Kidney (tissue), 14 donors: Measurements from ENCODE around the gene TMEM45B. TPM values are rescaled to one million over a fixed set of nuclear protein-coding genes. Genes with fewer than 3 reads are reported as not detected.
"Not testable (repeated sequence)": the region's sequence is repeated elsewhere in the genome, so short reads cannot be mapped to it uniquely, and the experiment has no call there.

Experiments
- DNase-seq, 5 donors: peaks; one replicate each; pipeline ENCODE4 v3.0.0-alpha.2; 2013 to 2020
- FAIRE-seq: peaks from 2 replicates; lab custom pipeline; 2012; peaks lifted over from hg19 to GRCh38; lab: Jason Lieb, UNC
- H3K27ac ChIP-seq, 2 donors: one replicate each; pipeline ENCODE4 v1.7.0; 2013; ENCODE audit warnings: low read depth in 2 of 2, low read length in 2 of 2, inconsistent platforms in 1 of 2
- H3K27me3 ChIP-seq: one replicate; pipeline ENCODE4 v1.7.1; 2013; ENCODE audit warnings: low read length, inconsistent platforms; ENCODE audit not compliant: control insufficient read depth, insufficient read depth
- H3K36me3 ChIP-seq, 3 donors: one replicate each; pipeline versions ENCODE4 v1.7.0 to v1.7.1; 2013; ENCODE audit warnings: low read length in 3 of 3, control low read depth in 1 of 3, inconsistent platforms in 1 of 3; ENCODE audit not compliant: insufficient read depth in 3 of 3, control insufficient read depth in 2 of 3
- H3K4me1 ChIP-seq, 3 donors: one replicate each; pipeline versions ENCODE4 v1.7.0 to v1.7.1; 2013; ENCODE audit warnings: low read length in 3 of 3, inconsistent platforms in 1 of 3, low read depth in 1 of 3; ENCODE audit not compliant: control insufficient read depth in 2 of 3, insufficient read depth in 2 of 3
- H3K4me3 ChIP-seq, 3 donors: one replicate each; pipeline versions ENCODE4 v1.7.0 to v1.8.1; 2013; ENCODE audit warnings: low read length in 3 of 3, control low read depth in 1 of 3, inconsistent platforms in 1 of 3
- H3K9ac ChIP-seq, 3 donors: one replicate each; pipeline versions ENCODE4 v1.7.0 to v1.7.1; 2013; ENCODE audit warnings: low read length in 3 of 3, control low read depth in 1 of 3, inconsistent platforms in 1 of 3
- H3K9me3 ChIP-seq, 3 donors: one replicate each; pipeline versions ENCODE4 v1.7.0 to v1.7.1; 2013; ENCODE audit warnings: low read length in 3 of 3, control low read depth in 1 of 3, inconsistent platforms in 1 of 3; ENCODE audit not compliant: control insufficient read depth in 2 of 3, insufficient read depth in 1 of 3
- CTCF ChIP-seq: IDR thresholded peaks from 3 replicates; pipeline ENCODE4 v1.5.1; 2012; ENCODE audit warnings: mild to moderate bottlenecking, moderate library complexity, borderline replicate concordance; ENCODE audit not compliant: insufficient read depth; ENCODE audit errors: extremely low read depth
- intact Hi-C: fragments of 100-400 bp; cut with DNase I; formaldehyde crosslinking; loops from one replicate; pipeline ENCODE4 v1.11.1; 2022
- polyA plus RNA-seq: library from polyadenylated mRNA; stranded (reverse); fragments of 350-450 nt; fragmentation: Illumina TruSeq; extraction: RNeasy Lipid Tissue Mini Kit (QIAGEN cat#74804); gene quantifications from one replicate; pipeline ENCODE4 v1.2.3, GENCODE V29; 2014; ENCODE audit warnings: low read depth, low replicate concordance; ENCODE audit not compliant: insufficient read depth
- total RNA-seq: library from RNA; stranded (reverse); fragmentation: NEBNext Ultra II Directional; extraction: Animal tissue kit (Norgen Biotek cat#: 25700); gene quantifications from one replicate; pipeline ENCODE4 v1.2.1, GENCODE V29; 2021
- donor health status: control.
- donor health status: control.
- donor health status: control.
- donor health status: control.
- donor health status: control.
- donor health status: DM: yes; HTN: yes; CAD: no.
- donor health status: Normal renal cell carcinoma (clear cell type).

The TMEM45B gene
- total and polyA plus RNA-seq, 2 donors from 2014 or later: 17.7 to 37.5 TPM

GRCh38 chr11:129846508-129847335 is 31.1 kb downstream of the TMEM45B start:
- no peak overlapping the region for H3K4me3 ChIP-seq
- TF ChIP-seq CTCF: no peak
- DNase-seq: no peak
- H3K9ac ChIP-seq: no peak overlapping the region
- intact Hi-C loops: no loop called here
- H3K36me3 ChIP-seq: no peaks in the 10 kb centered on the region
- no peaks in the 10 kb centered on the region for H3K4me1 ChIP-seq
- no peak for FAIRE-seq
- H3K9me3 ChIP-seq: no peaks in the 10 kb centered on the region
- H3K27ac ChIP-seq: no peak overlapping the region
- no peaks in the 10 kb centered on the region for H3K27me3 ChIP-seq

- H3K4me3 ChIP-seq, H3K27me3 ChIP-seq, H3K27ac ChIP-seq, H3K36me3 ChIP-seq, H3K9ac ChIP-seq, intact Hi-C loops, FAIRE-seq, DNase-seq, H3K9me3 ChIP-seq, H3K4me1 ChIP-seq: not testable (repeated sequence)
Measured at GRCh38 chr11:129847361-129847760, 31.7 kb downstream of the TMEM45B start.

GRCh38 chr11:129849447-129850130 is 33.9 kb downstream of the TMEM45B start:
- intact Hi-C loops: no loop called here
- Histone ChIP-seq H3K4me3 (no peak overlapping the region), H3K36me3 (no peaks in the 10 kb centered on the region), H3K27me3 (no peaks in the 10 kb centered on the region), H3K4me1 (peaks cover 0 to 3% (median 0%) of the 10 kb centered on the region in 3 donors), H3K27ac (no peak overlapping the region), H3K9me3 (no peaks in the 10 kb centered on the region), H3K9ac (no peak overlapping the region)
- DNase-seq: no peak
- TF ChIP-seq CTCF: no peak
- FAIRE-seq: no peak

- Histone ChIP-seq H3K36me3 (no peaks in the 10 kb centered on the region), H3K27ac (no peak overlapping the region), H3K27me3 (no peaks in the 10 kb centered on the region), H3K4me3 (no peak overlapping the region), H3K4me1 (peaks cover 0 to 3% (median 0%) of the 10 kb centered on the region in 3 donors), H3K9me3 (no peaks in the 10 kb centered on the region), H3K9ac (no peak overlapping the region)
- DNase-seq (no peak), FAIRE-seq (no peak)
- no peak for TF ChIP-seq CTCF
- intact Hi-C loops: no loop called here
Measured at GRCh38 chr11:129852125-129852740, 36.6 kb downstream of the TMEM45B start.
